Measurements from ENCODE around the gene NGEF.

GRCh38 chr2:232896111-232896510, 116.9 kb downstream of the NGEF start:
- TF ChIP-seq MGA (IDR thresholded peaks at IDR 0.05) (no peak), PHF8 (IDR thresholded peaks at IDR 0.05; ENCODE audit: borderline replicate concordance, low read length) (no peak), RAD21 (CRISPR knock-in tag; conservative IDR thresholded peaks at IDR 0.05 in 1 of 2, IDR thresholded peaks at IDR 0.05 in 1 of 2) (no peak), NCOA2 (IDR thresholded peaks at IDR 0.05; ENCODE audit: partially characterized antibody in 2 of 2) (no peak), E2F4 (CRISPR knock-in tag; IDR thresholded peaks at IDR 0.05; ENCODE audit: low read depth) (no peak), TAF1 (IDR thresholded peaks at IDR 0.05; ENCODE audit: control insufficient read depth, extremely low read depth, insufficient read depth, low read length, severe bottlenecking) (no peak), POLR2A (conservative IDR thresholded peaks at IDR 0.05) (no peak), KDM1A (IDR thresholded peaks at IDR 0.05) (no peak), EZH2 (IDR thresholded peaks at IDR 0.05; ENCODE audit: borderline replicate concordance, low read depth, low read length) (no peak), THRB (CRISPR knock-in tag; conservative IDR thresholded peaks at IDR 0.05) (no peak)
- TF ChIP-seq, protein P1, sequence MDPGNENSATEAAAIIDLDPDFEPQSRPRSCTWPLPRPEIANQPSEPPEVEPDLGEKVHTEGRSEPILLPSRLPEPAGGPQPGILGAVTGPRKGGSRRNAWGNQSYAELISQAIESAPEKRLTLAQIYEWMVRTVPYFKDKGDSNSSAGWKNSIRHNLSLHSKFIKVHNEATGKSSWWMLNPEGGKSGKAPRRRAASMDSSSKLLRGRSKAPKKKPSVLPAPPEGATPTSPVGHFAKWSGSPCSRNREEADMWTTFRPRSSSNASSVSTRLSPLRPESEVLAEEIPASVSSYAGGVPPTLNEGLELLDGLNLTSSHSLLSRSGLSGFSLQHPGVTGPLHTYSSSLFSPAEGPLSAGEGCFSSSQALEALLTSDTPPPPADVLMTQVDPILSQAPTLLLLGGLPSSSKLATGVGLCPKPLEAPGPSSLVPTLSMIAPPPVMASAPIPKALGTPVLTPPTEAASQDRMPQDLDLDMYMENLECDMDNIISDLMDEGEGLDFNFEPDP (CRISPR knock-in tag; IDR thresholded peaks at IDR 0.05), result no peak

Data from K562 (cell line).